B cell (primary cell): ENCODE measurements around the gene SLC50A1. TPM values are rescaled to one million over a fixed set of nuclear protein-coding genes. Genes with fewer than 3 reads are reported as not detected.

Experiments
- ATAC-seq: fragments of 200-7000 bp; cut with Tn5 transposase; one replicate; pipeline ENCODE4 v1.10.0; 2021; ENCODE audit warnings: low read depth, mild to moderate bottlenecking, moderate number of reproducible peaks, moderate library complexity
- CTCF ChIA-PET: fragments of 350-600 bp; sonication (Branson Sonifier 250); formaldehyde crosslinking; loops from one replicate; lab custom pipeline; 2021; ENCODE audit warnings: antibody characterized with exemption, inconsistent platforms; lab: Charles Lee
- POLR2A ChIA-PET: fragments of 350-600 bp; sonication (Branson Sonifier 250); formaldehyde crosslinking; loops from one replicate; lab custom pipeline; 2021; ENCODE audit warnings: antibody characterized with exemption; lab: Charles Lee
- DNase-seq: peaks from one replicate; pipeline ENCODE4 v3.0.0; 2013
- H2AFZ ChIP-seq: 2 replicates; pipeline ENCODE4 v1.6.1; 2012; ENCODE audit warnings: mild to moderate bottlenecking, low read depth, low read length; ENCODE audit not compliant: insufficient read depth, poor library complexity, severe bottlenecking
- H3K27ac ChIP-seq, 2 donors: 1 replicate in 1 of 2; 2 replicates in 1 of 2; pipeline ENCODE4 v1.5.1; 2012 to 2013; ENCODE audit warnings: low read length in 2 of 2, mild to moderate bottlenecking in 2 of 2, moderate library complexity in 1 of 2
- H3K27me3 ChIP-seq, 4 experiments: fragments of 200-600 bp in 1 of 4; sonication (generic) in 1 of 4; replicated peaks in 1 of 4; 1 replicate in 2 of 4; 2 replicates in 2 of 4; pipeline versions ENCODE4 v1.6.1 to v1.7.0; 2013 to 2016; ENCODE audit warnings: low read length in 3 of 4, mild to moderate bottlenecking in 2 of 4, mixed read lengths in 1 of 4, moderate library complexity in 1 of 4; ENCODE audit not compliant: insufficient read depth in 4 of 4, control insufficient read depth in 3 of 4; ENCODE audit errors: control extremely low read depth in 1 of 4
- H3K36me3 ChIP-seq, 2 experiments: replicated peaks in 1 of 2; 1 replicate in 1 of 2; 2 replicates in 1 of 2; pipeline versions ENCODE4 v1.6.1 to v1.7.1; 2013; ENCODE audit warnings: low read length in 1 of 2; ENCODE audit not compliant: insufficient read depth in 2 of 2, control insufficient read depth in 1 of 2; ENCODE audit errors: control extremely low read depth in 1 of 2, extremely low read depth in 1 of 2
- H3K4me1 ChIP-seq, 2 donors: fragments of 200-600 bp in 1 of 2; sonication (generic) in 1 of 2; 1 replicate in 1 of 2; 2 replicates in 1 of 2; pipeline versions ENCODE4 v1.5.1 to v1.6.1; 2013 to 2017; ENCODE audit warnings: low read length in 2 of 2; ENCODE audit not compliant: control insufficient read depth in 2 of 2, insufficient read depth in 2 of 2
- H3K4me2 ChIP-seq: replicated peaks from 2 replicates; pipeline ENCODE3; 2012; ENCODE audit warnings: mild to moderate bottlenecking, low read depth, low read length; ENCODE audit not compliant: poor library complexity, severe bottlenecking
- H3K4me3 ChIP-seq, 5 experiments: fragments of 200-600 bp in 1 of 5; sonication (generic) in 1 of 5; 1 replicate in 3 of 5; 2 replicates in 2 of 5; pipeline versions ENCODE4 v1.5.1 to v1.7.0; 2011 to 2016; ENCODE audit warnings: low read length in 4 of 5, mild to moderate bottlenecking in 4 of 5, low read depth in 2 of 5, control low read depth in 1 of 5, moderate library complexity in 1 of 5; ENCODE audit not compliant: insufficient read depth in 1 of 5; ENCODE audit errors: control extremely low read depth in 1 of 5, extremely low read depth in 1 of 5
- H3K79me2 ChIP-seq: fragments of 200-600 bp; sonication (generic); one replicate; pipeline ENCODE4 v1.6.0; 2016; ENCODE audit warnings: low read length; ENCODE audit not compliant: control insufficient read depth, insufficient read depth
- H3K9ac ChIP-seq: fragments of 200-600 bp; sonication (generic); 2 replicates; pipeline ENCODE4 v1.6.1; 2017; ENCODE audit warnings: mild to moderate bottlenecking, low read length, moderate library complexity
- H3K9me3 ChIP-seq, 3 donors: one replicate each; pipeline versions ENCODE4 v1.6.1 to v1.7.1; 2013; ENCODE audit warnings: low read length in 2 of 3; ENCODE audit not compliant: control insufficient read depth in 2 of 3, insufficient read depth in 1 of 3; ENCODE audit errors: control extremely low read depth in 1 of 3
- H4K20me1 ChIP-seq: 2 replicates; pipeline ENCODE4 v1.6.0; 2012; ENCODE audit warnings: mild to moderate bottlenecking, low read length; ENCODE audit not compliant: insufficient read depth, control insufficient read depth, poor library complexity, severe bottlenecking
- H3K27ac Mint-ChIP-seq: one replicate; pipeline ENCODE4 v1.8.0; 2021; ENCODE audit warnings: mixed read lengths
- H3K27me3 Mint-ChIP-seq: one replicate; pipeline ENCODE4 v1.8.0; 2021; ENCODE audit warnings: mixed read lengths
- H3K4me1 Mint-ChIP-seq: one replicate; pipeline ENCODE4 v1.8.0; 2021; ENCODE audit warnings: mixed read lengths
- H3K4me3 Mint-ChIP-seq: one replicate; pipeline ENCODE4 v1.8.0; 2021; ENCODE audit warnings: mixed read lengths
- H3K9me3 Mint-ChIP-seq: one replicate; pipeline ENCODE4 v1.8.0; 2022; ENCODE audit warnings: mixed read lengths; ENCODE audit not compliant: insufficient read depth
- CTCF ChIP-seq: fragments of 200-600 bp; IDR thresholded peaks from one replicate; pipeline ENCODE4 v1.8.0; 2022; ENCODE audit warnings: antibody characterized with exemption, mild to moderate bottlenecking
- EZH2 ChIP-seq: IDR thresholded peaks from 2 replicates; pipeline ENCODE4 v1.6.1; 2012; ENCODE audit warnings: borderline replicate concordance, low read depth, mild to moderate bottlenecking, moderate library complexity, low read length; ENCODE audit not compliant: insufficient read depth, poor library complexity, severe bottlenecking
- WGBS: methylation state at CpG from one replicate; pipeline ENCODE4 v1.1.5; 2013; ENCODE audit warnings: missing lambda C conversion rate; ENCODE audit not compliant: insufficient coverage; 5-methylcytosine and 5-hydroxymethylcytosine counted together
- intact Hi-C: fragments of 100-400 bp; cut with micrococcal nuclease; formaldehyde crosslinking; loops from one replicate; pipeline ENCODE4 v1.10.0; 2022
- polyA plus RNA-seq: library from polyadenylated mRNA; depleted of rRNA; stranded (reverse); fragments of >200 nt; gene quantifications from 2 replicates; pipeline ENCODE4 v1.2.3, GENCODE V29; 2012
- total RNA-seq, 2 donors: library from RNA; stranded (reverse); fragments of 120-200 nt in 1 of 2; gene quantifications; 1 replicate in 1 of 2; 2 replicates in 1 of 2; pipeline versions ENCODE4 v1.2.3 to v1.2.4, GENCODE V29; 2013 to 2022

The SLC50A1 gene
- total and polyA plus RNA-seq, 2 donors (not counting 1 experiment from before 2014, with no cell fraction given), result 62.8 to 86.8 TPM

GRCh38 chr1:155170101-155170785 lies 34.6 kb downstream of the SLC50A1 start:
- intact Hi-C loops, result loop anchor here (5.0 kb wide), 2 partner anchors 72 to 198 kb away; partner anchors contain the start of genes CKS1B and SHC1

More at GRCh38 chr1:155170101-155170785, 34.6 kb downstream of the SLC50A1 start:
- H3K9me3 ChIP-seq, result peaks cover 0 to 2% (median 0%) of the 10 kb centered on the region in 3 donors
- H2AFZ ChIP-seq, result no peak overlapping the region
- ATAC-seq (no peak), DNase-seq (no peak)
- H4K20me1 ChIP-seq, result no peaks in the 10 kb centered on the region
- H3K27ac Mint-ChIP-seq, result no peak overlapping the region
- peaks cover 34 to 48% of the 10 kb centered on the region in 2 donors for H3K4me1 ChIP-seq
- H3K9me3 Mint-ChIP-seq, result no peaks in the 10 kb centered on the region
- peaks cover 42% of the 10 kb centered on the region for H3K79me2 ChIP-seq
- peaks cover 0 to 21% of the 10 kb centered on the region in 2 experiments for H3K36me3 ChIP-seq
- H3K4me2 ChIP-seq, result no peak overlapping the region
- H3K4me3 ChIP-seq, result no peak overlapping the region
- TF ChIP-seq EZH2 (no peak), CTCF (no peak)
- H3K4me1 Mint-ChIP-seq, result peaks cover 46% of the 10 kb centered on the region
- no peak overlapping the region for H3K27ac ChIP-seq
- ChIA-PET CTCF (interaction anchor here (0.7 to 12.7 kb wide), 9 partner anchors 8 to 95 kb away, joined by 3 to 307 read pairs (median 46); partner anchors contain the start of gene SLC50A1), POLR2A (interaction anchor here (0.7 to 0.8 kb wide), 3 partner anchors 26 to 39 kb away, joined by 3 to 6 read pairs (median 5); no protein-coding TSS in a partner anchor)
- H3K27me3 ChIP-seq, result no peaks in the 10 kb centered on the region
- H3K4me3 Mint-ChIP-seq, result no peak overlapping the region
- no CpG with 5 or more reads among the region's 2 CpGs for WGBS
- no peak overlapping the region for H3K9ac ChIP-seq
- H3K27me3 Mint-ChIP-seq, result no peaks in the 10 kb centered on the region
